WTC11 (cell line): Measurements from ENCODE around the gene GPRC5B. TPM values are rescaled to one million over a fixed set of nuclear protein-coding genes. Genes with fewer than 3 reads are reported as not detected.

ENCODE experiments used
- ATAC-seq: fragments of 200-7000 bp; cut with Tn5 transposase; 2 replicates; pipeline ENCODE4 v1.10.0; 2021; ENCODE audit warnings: mild to moderate bottlenecking, moderate library complexity
- CTCF ChIA-PET: fragments of 300-600 bp; sonication (Branson Sonifier 250); formaldehyde crosslinking; loops from one replicate; lab custom pipeline; 2021; ENCODE audit warnings: antibody characterized with exemption; lab: Charles Lee
- POLR2A ChIA-PET: fragments of 350-600 bp; sonication (Branson Sonifier 250); formaldehyde crosslinking; loops from one replicate; lab custom pipeline; 2021; ENCODE audit warnings: antibody characterized with exemption; lab: Charles Lee
- DNase-seq: peaks from one replicate; pipeline ENCODE4 v3.0.0; 2021; ENCODE audit warnings: low spot score
- H3K27ac Mint-ChIP-seq: 2 replicates; pipeline ENCODE4 v1.8.0; 2021; ENCODE audit warnings: mixed read lengths
- H3K27me3 Mint-ChIP-seq: 2 replicates; pipeline ENCODE4 v1.8.0; 2021; ENCODE audit warnings: low read depth, mild to moderate bottlenecking, moderate library complexity, mixed read lengths
- H3K36me3 Mint-ChIP-seq: 2 replicates; pipeline ENCODE4 v1.8.0; 2021; ENCODE audit warnings: mixed read lengths
- H3K4me1 Mint-ChIP-seq: 2 replicates; pipeline ENCODE4 v1.8.0; 2022; ENCODE audit warnings: mixed read lengths
- H3K4me3 Mint-ChIP-seq: 2 replicates; pipeline ENCODE4 v1.8.0; 2021; ENCODE audit warnings: mild to moderate bottlenecking, moderate library complexity, mixed read lengths
- H3K9me3 Mint-ChIP-seq: 2 replicates; pipeline ENCODE4 v1.8.0; 2021; ENCODE audit warnings: mixed read lengths
- GABPB1 ChIP-seq: sonication (generic); formaldehyde crosslinking; IDR thresholded peaks from 2 replicates; pipeline ENCODE4 v1.8.1; 2023; ENCODE audit warnings: mild to moderate bottlenecking, missing genetic modification reagents
- HMGA2 ChIP-seq: fragments of 250-450 bp; sonication (Bioruptor Pico); IDR thresholded peaks from 2 replicates; pipeline ENCODE4 v1.4.0; 2021; ENCODE audit warnings: mild to moderate bottlenecking, moderate library complexity
- KAT7 ChIP-seq: sonication (generic); formaldehyde crosslinking; IDR thresholded peaks from 2 replicates; pipeline ENCODE4 v1.8.1; 2023; ENCODE audit warnings: missing genetic modification reagents, mild to moderate bottlenecking, borderline replicate concordance
- MYBL2 ChIP-seq: sonication (generic); formaldehyde crosslinking; IDR thresholded peaks from 2 replicates; pipeline ENCODE4 v1.8.1; 2023; ENCODE audit warnings: mild to moderate bottlenecking, moderate library complexity, missing genetic modification reagents
- TP53 ChIP-seq: sonication (generic); formaldehyde crosslinking; IDR thresholded peaks from 2 replicates; pipeline ENCODE4 v1.8.1; 2023; ENCODE audit warnings: mild to moderate bottlenecking, missing genetic modification reagents
- ZNF219 ChIP-seq: sonication (generic); formaldehyde crosslinking; IDR thresholded peaks from 2 replicates; pipeline ENCODE4 v1.8.0; 2023; ENCODE audit warnings: missing genetic modification reagents, mild to moderate bottlenecking, borderline replicate concordance
- ZNF396 ChIP-seq: fragments of 250-450 bp; sonication (Bioruptor Pico); IDR thresholded peaks from 2 replicates; pipeline ENCODE4 v1.8.0; 2021; ENCODE audit warnings: mild to moderate bottlenecking, moderate library complexity, borderline replicate concordance
- ZNF423 ChIP-seq: fragments of 250-450 bp; sonication (Bioruptor Pico); IDR thresholded peaks from 2 replicates; pipeline ENCODE4 v2.1.2; 2022; ENCODE audit warnings: mild to moderate bottlenecking, moderate library complexity
- total RNA-seq: library from RNA; stranded (reverse); gene quantifications from 3 replicates; pipeline ENCODE4 v1.2.3, GENCODE V29; 2021
- TF ChIP-seq, protein P1 (sequence below): sonication (generic); formaldehyde crosslinking; IDR thresholded peaks from 2 replicates; pipeline ENCODE4 v1.8.1; 2023; ENCODE audit warnings: mild to moderate bottlenecking, missing genetic modification reagents
- TF ChIP-seq, protein P2 (sequence below): sonication (generic); formaldehyde crosslinking; IDR thresholded peaks from 2 replicates; pipeline ENCODE4 v1.8.1; 2023; ENCODE audit warnings: mild to moderate bottlenecking, missing genetic modification reagents, borderline replicate concordance
- TF ChIP-seq, protein P3 (sequence below): fragments of 250-450 bp; sonication (Bioruptor Pico); IDR thresholded peaks from 2 replicates; pipeline ENCODE4 v1.9.0; 2021; ENCODE audit warnings: moderate library complexity, mild to moderate bottlenecking, inconsistent platforms, borderline replicate concordance
- TF ChIP-seq, protein P4 (sequence below): sonication (generic); formaldehyde crosslinking; IDR thresholded peaks from 2 replicates; pipeline ENCODE4 v1.8.0; 2023; ENCODE audit warnings: missing genetic modification reagents, mild to moderate bottlenecking, borderline replicate concordance
- TF ChIP-seq, protein P5 (sequence below): sonication (generic); formaldehyde crosslinking; IDR thresholded peaks from 2 replicates; pipeline ENCODE4 v1.8.1; 2022; ENCODE audit warnings: mild to moderate bottlenecking, moderate library complexity, missing genetic modification reagents
- TF ChIP-seq, protein P6 (sequence below): fragments of 250-450 bp; sonication (Bioruptor Pico); IDR thresholded peaks from 2 replicates; pipeline ENCODE4 v1.9.0; 2021; ENCODE audit warnings: mild to moderate bottlenecking, borderline replicate concordance
- TF ChIP-seq, protein P7 (sequence below): fragments of 250-450 bp; sonication (Bioruptor Pico); IDR thresholded peaks from 2 replicates; pipeline ENCODE4 v1.9.0; 2021; ENCODE audit warnings: mild to moderate bottlenecking

The GPRC5B gene
- total RNA-seq, 1 experiment from 2014 or later = 104 TPM

DNA sequence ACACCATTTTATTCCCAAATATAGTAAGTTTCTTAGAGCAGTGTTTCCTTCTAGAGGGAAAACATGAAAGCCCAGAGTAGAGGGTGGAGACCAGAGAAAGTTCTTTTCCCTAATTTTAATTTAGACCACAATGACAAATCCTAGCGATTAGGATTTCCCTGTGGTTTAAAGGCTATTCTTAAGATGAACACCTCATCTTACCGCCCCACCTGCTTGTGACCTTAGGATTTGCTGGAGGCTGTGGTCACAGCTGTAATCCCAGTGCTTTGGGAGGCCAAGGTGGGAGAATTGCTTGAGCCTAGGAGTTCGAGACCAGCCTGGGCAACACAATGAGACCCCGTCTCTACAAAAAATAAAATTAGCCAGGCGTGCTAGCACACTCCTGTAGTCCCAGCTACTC, 51.1 kb downstream of the GPRC5B start:
- no peaks in the 10 kb centered on the region for H3K36me3 Mint-ChIP-seq
- TF ChIP-seq, protein P1, sequence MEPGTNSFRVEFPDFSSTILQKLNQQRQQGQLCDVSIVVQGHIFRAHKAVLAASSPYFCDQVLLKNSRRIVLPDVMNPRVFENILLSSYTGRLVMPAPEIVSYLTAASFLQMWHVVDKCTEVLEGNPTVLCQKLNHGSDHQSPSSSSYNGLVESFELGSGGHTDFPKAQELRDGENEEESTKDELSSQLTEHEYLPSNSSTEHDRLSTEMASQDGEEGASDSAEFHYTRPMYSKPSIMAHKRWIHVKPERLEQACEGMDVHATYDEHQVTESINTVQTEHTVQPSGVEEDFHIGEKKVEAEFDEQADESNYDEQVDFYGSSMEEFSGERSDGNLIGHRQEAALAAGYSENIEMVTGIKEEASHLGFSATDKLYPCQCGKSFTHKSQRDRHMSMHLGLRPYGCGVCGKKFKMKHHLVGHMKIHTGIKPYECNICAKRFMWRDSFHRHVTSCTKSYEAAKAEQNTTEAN (CRISPR knock-in tag) = no peak
- TF ChIP-seq KAT7 (CRISPR knock-in tag) (no peak), GABPB1 (CRISPR knock-in tag) (no peak), HMGA2 (CRISPR knock-in tag) (no peak), ZNF423 (no peak), ZNF219 (CRISPR knock-in tag) (no peak), MYBL2 (no peak), ZNF396 (CRISPR knock-in tag) (no peak), TP53 (no peak)
- TF ChIP-seq, protein P2, sequence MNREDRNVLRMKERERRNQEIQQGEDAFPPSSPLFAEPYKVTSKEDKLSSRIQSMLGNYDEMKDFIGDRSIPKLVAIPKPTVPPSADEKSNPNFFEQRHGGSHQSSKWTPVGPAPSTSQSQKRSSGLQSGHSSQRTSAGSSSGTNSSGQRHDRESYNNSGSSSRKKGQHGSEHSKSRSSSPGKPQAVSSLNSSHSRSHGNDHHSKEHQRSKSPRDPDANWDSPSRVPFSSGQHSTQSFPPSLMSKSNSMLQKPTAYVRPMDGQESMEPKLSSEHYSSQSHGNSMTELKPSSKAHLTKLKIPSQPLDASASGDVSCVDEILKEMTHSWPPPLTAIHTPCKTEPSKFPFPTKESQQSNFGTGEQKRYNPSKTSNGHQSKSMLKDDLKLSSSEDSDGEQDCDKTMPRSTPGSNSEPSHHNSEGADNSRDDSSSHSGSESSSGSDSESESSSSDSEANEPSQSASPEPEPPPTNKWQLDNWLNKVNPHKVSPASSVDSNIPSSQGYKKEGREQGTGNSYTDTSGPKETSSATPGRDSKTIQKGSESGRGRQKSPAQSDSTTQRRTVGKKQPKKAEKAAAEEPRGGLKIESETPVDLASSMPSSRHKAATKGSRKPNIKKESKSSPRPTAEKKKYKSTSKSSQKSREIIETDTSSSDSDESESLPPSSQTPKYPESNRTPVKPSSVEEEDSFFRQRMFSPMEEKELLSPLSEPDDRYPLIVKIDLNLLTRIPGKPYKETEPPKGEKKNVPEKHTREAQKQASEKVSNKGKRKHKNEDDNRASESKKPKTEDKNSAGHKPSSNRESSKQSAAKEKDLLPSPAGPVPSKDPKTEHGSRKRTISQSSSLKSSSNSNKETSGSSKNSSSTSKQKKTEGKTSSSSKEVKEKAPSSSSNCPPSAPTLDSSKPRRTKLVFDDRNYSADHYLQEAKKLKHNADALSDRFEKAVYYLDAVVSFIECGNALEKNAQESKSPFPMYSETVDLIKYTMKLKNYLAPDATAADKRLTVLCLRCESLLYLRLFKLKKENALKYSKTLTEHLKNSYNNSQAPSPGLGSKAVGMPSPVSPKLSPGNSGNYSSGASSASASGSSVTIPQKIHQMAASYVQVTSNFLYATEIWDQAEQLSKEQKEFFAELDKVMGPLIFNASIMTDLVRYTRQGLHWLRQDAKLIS (CRISPR knock-in tag) = no peak
- TF ChIP-seq, protein P3, sequence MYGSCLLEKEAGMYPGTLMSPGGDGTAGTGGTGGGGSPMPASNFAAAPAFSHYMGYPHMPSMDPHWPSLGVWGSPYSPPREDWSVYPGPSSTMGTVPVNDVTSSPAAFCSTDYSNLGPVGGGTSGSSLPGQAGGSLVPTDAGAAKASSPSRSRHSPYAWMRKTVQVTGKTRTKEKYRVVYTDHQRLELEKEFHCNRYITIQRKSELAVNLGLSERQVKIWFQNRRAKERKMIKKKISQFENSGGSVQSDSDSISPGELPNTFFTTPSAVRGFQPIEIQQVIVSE (CRISPR knock-in tag) = no peak
- TF ChIP-seq, protein P4, sequence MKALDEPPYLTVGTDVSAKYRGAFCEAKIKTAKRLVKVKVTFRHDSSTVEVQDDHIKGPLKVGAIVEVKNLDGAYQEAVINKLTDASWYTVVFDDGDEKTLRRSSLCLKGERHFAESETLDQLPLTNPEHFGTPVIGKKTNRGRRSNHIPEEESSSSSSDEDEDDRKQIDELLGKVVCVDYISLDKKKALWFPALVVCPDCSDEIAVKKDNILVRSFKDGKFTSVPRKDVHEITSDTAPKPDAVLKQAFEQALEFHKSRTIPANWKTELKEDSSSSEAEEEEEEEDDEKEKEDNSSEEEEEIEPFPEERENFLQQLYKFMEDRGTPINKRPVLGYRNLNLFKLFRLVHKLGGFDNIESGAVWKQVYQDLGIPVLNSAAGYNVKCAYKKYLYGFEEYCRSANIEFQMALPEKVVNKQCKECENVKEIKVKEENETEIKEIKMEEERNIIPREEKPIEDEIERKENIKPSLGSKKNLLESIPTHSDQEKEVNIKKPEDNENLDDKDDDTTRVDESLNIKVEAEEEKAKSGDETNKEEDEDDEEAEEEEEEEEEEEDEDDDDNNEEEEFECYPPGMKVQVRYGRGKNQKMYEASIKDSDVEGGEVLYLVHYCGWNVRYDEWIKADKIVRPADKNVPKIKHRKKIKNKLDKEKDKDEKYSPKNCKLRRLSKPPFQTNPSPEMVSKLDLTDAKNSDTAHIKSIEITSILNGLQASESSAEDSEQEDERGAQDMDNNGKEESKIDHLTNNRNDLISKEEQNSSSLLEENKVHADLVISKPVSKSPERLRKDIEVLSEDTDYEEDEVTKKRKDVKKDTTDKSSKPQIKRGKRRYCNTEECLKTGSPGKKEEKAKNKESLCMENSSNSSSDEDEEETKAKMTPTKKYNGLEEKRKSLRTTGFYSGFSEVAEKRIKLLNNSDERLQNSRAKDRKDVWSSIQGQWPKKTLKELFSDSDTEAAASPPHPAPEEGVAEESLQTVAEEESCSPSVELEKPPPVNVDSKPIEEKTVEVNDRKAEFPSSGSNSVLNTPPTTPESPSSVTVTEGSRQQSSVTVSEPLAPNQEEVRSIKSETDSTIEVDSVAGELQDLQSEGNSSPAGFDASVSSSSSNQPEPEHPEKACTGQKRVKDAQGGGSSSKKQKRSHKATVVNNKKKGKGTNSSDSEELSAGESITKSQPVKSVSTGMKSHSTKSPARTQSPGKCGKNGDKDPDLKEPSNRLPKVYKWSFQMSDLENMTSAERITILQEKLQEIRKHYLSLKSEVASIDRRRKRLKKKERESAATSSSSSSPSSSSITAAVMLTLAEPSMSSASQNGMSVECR (CRISPR knock-in tag) = no peak
- TF ChIP-seq, protein P5, sequence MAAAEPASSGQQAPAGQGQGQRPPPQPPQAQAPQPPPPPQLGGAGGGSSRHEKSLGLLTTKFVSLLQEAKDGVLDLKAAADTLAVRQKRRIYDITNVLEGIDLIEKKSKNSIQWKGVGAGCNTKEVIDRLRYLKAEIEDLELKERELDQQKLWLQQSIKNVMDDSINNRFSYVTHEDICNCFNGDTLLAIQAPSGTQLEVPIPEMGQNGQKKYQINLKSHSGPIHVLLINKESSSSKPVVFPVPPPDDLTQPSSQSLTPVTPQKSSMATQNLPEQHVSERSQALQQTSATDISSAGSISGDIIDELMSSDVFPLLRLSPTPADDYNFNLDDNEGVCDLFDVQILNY (CRISPR knock-in tag) = no peak
- TF ChIP-seq, protein P6, sequence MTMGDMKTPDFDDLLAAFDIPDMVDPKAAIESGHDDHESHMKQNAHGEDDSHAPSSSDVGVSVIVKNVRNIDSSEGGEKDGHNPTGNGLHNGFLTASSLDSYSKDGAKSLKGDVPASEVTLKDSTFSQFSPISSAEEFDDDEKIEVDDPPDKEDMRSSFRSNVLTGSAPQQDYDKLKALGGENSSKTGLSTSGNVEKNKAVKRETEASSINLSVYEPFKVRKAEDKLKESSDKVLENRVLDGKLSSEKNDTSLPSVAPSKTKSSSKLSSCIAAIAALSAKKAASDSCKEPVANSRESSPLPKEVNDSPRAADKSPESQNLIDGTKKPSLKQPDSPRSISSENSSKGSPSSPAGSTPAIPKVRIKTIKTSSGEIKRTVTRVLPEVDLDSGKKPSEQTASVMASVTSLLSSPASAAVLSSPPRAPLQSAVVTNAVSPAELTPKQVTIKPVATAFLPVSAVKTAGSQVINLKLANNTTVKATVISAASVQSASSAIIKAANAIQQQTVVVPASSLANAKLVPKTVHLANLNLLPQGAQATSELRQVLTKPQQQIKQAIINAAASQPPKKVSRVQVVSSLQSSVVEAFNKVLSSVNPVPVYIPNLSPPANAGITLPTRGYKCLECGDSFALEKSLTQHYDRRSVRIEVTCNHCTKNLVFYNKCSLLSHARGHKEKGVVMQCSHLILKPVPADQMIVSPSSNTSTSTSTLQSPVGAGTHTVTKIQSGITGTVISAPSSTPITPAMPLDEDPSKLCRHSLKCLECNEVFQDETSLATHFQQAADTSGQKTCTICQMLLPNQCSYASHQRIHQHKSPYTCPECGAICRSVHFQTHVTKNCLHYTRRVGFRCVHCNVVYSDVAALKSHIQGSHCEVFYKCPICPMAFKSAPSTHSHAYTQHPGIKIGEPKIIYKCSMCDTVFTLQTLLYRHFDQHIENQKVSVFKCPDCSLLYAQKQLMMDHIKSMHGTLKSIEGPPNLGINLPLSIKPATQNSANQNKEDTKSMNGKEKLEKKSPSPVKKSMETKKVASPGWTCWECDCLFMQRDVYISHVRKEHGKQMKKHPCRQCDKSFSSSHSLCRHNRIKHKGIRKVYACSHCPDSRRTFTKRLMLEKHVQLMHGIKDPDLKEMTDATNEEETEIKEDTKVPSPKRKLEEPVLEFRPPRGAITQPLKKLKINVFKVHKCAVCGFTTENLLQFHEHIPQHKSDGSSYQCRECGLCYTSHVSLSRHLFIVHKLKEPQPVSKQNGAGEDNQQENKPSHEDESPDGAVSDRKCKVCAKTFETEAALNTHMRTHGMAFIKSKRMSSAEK (CRISPR knock-in tag) = no peak
- TF ChIP-seq, protein P7, sequence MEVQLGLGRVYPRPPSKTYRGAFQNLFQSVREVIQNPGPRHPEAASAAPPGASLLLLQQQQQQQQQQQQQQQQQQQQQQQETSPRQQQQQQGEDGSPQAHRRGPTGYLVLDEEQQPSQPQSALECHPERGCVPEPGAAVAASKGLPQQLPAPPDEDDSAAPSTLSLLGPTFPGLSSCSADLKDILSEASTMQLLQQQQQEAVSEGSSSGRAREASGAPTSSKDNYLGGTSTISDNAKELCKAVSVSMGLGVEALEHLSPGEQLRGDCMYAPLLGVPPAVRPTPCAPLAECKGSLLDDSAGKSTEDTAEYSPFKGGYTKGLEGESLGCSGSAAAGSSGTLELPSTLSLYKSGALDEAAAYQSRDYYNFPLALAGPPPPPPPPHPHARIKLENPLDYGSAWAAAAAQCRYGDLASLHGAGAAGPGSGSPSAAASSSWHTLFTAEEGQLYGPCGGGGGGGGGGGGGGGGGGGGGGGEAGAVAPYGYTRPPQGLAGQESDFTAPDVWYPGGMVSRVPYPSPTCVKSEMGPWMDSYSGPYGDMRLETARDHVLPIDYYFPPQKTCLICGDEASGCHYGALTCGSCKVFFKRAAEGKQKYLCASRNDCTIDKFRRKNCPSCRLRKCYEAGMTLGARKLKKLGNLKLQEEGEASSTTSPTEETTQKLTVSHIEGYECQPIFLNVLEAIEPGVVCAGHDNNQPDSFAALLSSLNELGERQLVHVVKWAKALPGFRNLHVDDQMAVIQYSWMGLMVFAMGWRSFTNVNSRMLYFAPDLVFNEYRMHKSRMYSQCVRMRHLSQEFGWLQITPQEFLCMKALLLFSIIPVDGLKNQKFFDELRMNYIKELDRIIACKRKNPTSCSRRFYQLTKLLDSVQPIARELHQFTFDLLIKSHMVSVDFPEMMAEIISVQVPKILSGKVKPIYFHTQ (CRISPR knock-in tag) = no peak
- TF ChIP-seq, all 79 proteins: peak for 0
- H3K4me3 Mint-ChIP-seq = no peak overlapping the region
- H3K27me3 Mint-ChIP-seq = no peaks in the 10 kb centered on the region
- H3K27ac Mint-ChIP-seq = no peak overlapping the region
- peaks cover 18% of the 10 kb centered on the region for H3K4me1 Mint-ChIP-seq
- DNase-seq (no peak), ATAC-seq (no peak)
- H3K9me3 Mint-ChIP-seq = no peaks in the 10 kb centered on the region
- ChIA-PET POLR2A (no interaction called here), CTCF (no interaction called here)
